HG03558 (cell line): Measurements from ENCODE around the gene CXCR5.

Experiments used
- ATAC-seq: cut with Tn5 transposase; IDR thresholded peaks from one replicate; pipeline ENCODE4 v1.9.1; 2021; ENCODE audit warnings: moderate number of reproducible peaks; ENCODE audit not compliant: unreplicated experiment; ENCODE audit errors: extremely low read depth

Gene CXCR5

GRCh38 chr11:118873804-118874203 lies 9.9 kb upstream of the CXCR5 start:
- no peak for ATAC-seq

GRCh38 chr11:118876286-118876685 lies 7.4 kb upstream of the CXCR5 start:
- ATAC-seq = no peak

GRCh38 chr11:118877487-118878162 lies 6.1 kb upstream of the CXCR5 start:
- no peak for ATAC-seq

GRCh38 chr11:118878163-118878563 lies 5.5 kb upstream of the CXCR5 start:
- no peak for ATAC-seq

GRCh38 chr11:118881228-118881627 lies 2.5 kb upstream of the CXCR5 start:
- ATAC-seq = no peak

- ATAC-seq = no peak
These were observed 1.2 kb upstream of the CXCR5 start for GRCh38 chr11:118882491-118882890.

GRCh38 chr11:118883004-118883367 lies 706 bp upstream of the CXCR5 start:
- ATAC-seq = no peak

- ATAC-seq = no peak
These were observed 1.2 kb downstream of the CXCR5 start for GRCh38 chr11:118884875-118885274.

GRCh38 chr11:118885319-118885718 lies 1.6 kb downstream of the CXCR5 start:
- no peak for ATAC-seq

GRCh38 chr11:118885831-118886565 lies 2.3 kb downstream of the CXCR5 start:
- ATAC-seq = no peak

- ATAC-seq = no peak
These were observed 3.0 kb downstream of the CXCR5 start for GRCh38 chr11:118886681-118887111.

- no peak for ATAC-seq
These were observed 3.5 kb downstream of the CXCR5 start for GRCh38 chr11:118887206-118887605.

GRCh38 chr11:118888398-118888797 lies 4.7 kb downstream of the CXCR5 start:
- ATAC-seq = no peak

GRCh38 chr11:118889797-118890196 lies 6.1 kb downstream of the CXCR5 start:
- no peak for ATAC-seq

- ATAC-seq = no peak
These were observed 8.8 kb downstream of the CXCR5 start for GRCh38 chr11:118892514-118892913.

GRCh38 chr11:118892964-118893363 lies 9.3 kb downstream of the CXCR5 start:
- ATAC-seq = no peak

GRCh38 chr11:118893662-118894061 lies 10.0 kb downstream of the CXCR5 start:
- no peak for ATAC-seq

GRCh38 chr11:118894192-118894591 lies 10.5 kb downstream of the CXCR5 start:
- ATAC-seq = no peak

GRCh38 chr11:118895093-118896039 lies 11.7 kb downstream of the CXCR5 start:
- no peak for ATAC-seq

GRCh38 chr11:118896472-118896913 lies 12.8 kb downstream of the CXCR5 start:
- ATAC-seq = no peak
